Measurements from ENCODE around the gene JPH2.
"Not testable (repeated sequence)": the region's sequence is repeated elsewhere in the genome, so short reads cannot be mapped to it uniquely, and the experiment has no call there.

Gene JPH2

GRCh38 chr20:44159125-44159524 is 27.9 kb downstream of the JPH2 start:
- no peak for DNase-seq (ENCODE audit: low read depth)

DNA sequence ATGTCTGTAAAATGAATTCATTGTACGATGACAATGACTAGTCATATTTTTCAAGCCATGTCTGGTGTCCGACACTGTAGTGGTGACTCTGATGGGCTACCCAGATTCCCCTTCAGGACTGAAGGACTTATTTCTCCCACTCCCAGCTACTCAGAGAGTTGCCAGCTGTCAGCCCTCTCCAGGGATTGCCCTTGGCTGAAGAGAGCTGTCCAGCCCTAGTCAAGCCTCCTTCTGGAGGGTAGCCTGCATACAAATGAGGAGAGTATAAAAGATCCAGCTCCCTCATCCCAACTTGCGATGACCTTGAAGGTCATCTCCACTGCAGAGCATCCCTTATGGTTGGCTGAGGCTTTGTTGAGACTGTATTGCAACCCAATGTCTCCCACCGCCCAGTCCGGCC is 29.9 kb downstream of the JPH2 start:
- DNase-seq (ENCODE audit: low read depth): no peak

- peak; percentile 96 for DNase-seq (ENCODE audit: low read depth)
Measured at GRCh38 chr20:44154521-44155001, 32.4 kb downstream of the JPH2 start.

- DNase-seq (ENCODE audit: low read depth): peak; percentile 83
Measured at GRCh38 chr20:44153636-44154043, 33.3 kb downstream of the JPH2 start.

- DNase-seq (ENCODE audit: low read depth): no peak
Measured at GRCh38 chr20:44151621-44152416, 35.2 kb downstream of the JPH2 start.

GRCh38 chr20:44146272-44146671 is 40.7 kb downstream of the JPH2 start:
- no peak for DNase-seq (ENCODE audit: low read depth)

DNA sequence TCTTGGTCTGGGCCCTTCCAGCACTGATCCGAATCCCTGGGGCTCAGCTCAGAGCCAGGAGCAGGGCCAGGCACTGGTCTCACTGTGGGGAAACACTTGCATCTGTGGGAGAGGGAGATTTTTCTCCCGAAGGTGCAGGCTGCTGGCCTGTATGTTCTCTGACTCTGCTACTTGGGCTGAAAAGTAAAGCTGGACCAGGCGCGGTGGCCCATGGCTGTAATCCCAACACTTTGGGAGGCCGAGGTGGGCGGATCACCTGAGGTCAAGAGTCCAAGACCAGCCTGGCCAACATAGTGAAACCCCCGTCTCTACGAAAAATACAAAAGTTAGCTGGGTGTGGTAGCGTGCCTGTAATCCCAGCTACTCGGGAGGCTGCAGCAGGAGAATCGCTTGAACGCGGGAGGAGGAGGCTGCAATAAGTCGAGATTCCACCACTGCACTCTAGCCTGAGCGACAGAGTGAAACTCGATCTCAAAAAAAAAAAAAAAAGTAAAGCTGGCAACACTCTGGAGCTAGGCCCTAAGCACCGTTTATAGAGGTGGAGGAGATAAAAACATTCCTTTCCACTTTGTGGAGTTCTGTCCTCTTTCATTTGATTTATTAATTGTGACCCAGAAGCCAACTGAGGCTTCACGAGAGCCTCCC is 41.7 kb downstream of the JPH2 start:
- DNase-seq (ENCODE audit: low read depth): peak; percentile 8

DNA sequence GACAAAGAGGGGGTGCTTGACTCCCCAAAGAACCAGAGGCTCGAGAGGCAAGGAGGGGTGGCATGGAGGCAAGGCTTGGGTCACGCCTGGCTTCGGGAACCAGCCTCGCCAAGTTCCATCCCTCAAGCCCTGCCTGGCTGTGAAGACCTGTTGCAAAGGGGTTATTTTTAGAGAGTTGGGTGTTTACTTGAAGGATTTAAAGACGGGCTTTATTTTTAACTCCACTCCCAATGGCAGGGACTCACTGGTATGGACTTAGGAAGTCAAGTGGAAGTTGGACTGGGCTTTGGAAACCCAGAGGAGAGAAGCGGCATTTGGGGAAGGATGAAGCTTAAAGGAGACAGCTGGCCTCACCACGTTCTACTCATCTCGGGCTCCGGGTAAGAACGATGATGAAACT is 43.1 kb downstream of the JPH2 start:
- DNase-seq (ENCODE audit: low read depth): no peak

GRCh38 chr20:44142413-44142812 is 44.6 kb downstream of the JPH2 start:
- peak; percentile 83 for DNase-seq (ENCODE audit: low read depth)

GRCh38 chr20:44141873-44142272 is 45.1 kb downstream of the JPH2 start:
- DNase-seq (ENCODE audit: low read depth): no peak

DNA sequence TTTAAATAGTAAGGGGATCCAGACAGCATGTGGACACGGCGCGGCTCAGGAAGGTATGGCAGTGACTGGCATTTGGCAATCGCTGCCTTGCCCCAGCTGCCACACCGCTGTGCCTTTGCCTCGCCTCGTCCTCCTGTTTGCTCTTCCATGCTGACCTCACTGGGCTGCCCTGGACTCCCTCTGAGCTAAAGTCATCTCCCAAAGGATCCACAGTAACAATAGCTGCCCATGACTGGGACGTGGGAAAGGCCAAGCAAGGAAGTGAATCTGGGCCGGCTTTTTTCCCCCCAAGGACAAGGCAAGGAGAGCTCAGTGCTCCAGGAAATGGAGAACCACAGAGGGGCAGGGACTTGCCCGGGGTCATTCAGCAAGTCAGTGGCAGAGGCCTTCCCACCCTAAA is 48.1 kb downstream of the JPH2 start:
- DNase-seq (ENCODE audit: low read depth): peak; percentile 20

- DNase-seq (ENCODE audit: low read depth): peak; percentile 94
Measured at GRCh38 chr20:44137266-44137801, 49.7 kb downstream of the JPH2 start.

- DNase-seq (ENCODE audit: low read depth): no peak
Measured at GRCh38 chr20:44136579-44137265, 50.3 kb downstream of the JPH2 start.

DNA sequence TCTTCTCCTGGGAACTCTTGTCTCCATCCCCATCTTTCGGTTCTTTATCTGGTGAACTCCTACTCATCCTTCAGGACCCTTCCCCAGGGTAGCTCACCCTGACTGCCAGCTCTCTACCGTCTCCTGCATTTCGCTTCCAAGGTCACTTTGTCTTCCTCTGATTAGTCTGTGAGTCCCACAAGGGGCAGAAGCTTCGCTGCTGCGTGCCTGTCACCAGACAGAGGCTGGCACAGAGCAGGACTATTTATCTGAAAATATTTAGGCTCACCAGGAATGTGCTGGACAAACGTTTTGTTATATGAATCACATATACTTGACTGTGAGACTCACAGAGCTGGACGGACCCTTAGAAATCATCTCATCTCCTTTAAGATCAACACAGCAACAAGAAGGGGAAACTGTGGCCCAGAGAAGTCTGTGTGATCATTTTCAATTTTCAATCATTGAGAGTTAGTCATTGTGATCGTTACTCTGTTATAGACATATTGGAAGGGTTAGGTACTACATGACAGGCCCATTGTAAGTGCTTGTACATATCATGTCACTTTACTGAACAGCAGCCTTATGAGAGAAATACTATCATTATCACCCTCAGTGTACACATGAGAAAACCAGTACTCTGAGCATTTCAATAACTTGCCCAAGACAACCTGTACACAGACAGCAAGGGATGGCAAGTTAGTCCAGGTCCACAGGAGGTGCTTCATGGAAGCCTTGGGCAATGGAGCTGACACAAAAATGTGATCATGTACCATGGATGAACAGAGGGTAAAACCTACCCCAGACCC is 51.4 kb downstream of the JPH2 start:
- peak; percentile 59 for DNase-seq (ENCODE audit: low read depth)

DNA sequence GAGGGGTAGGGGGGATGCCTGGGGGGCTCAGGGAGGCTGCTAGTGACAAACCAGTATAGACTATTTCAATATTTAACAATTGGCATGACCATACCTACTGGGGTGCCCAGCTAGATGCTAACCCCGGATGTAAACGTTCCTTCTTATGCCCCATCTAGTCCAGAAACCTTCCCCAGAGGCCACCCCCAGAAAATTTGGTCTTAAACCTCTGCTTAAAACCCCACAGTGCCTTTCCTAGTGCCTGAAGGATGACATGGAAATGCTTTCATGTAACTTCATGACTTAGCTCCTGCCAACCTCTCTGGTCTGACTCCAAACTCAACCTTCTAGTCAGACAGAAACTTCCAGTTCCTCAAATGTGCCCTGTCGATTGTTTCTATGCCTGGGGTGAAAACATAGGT is 52.0 kb downstream of the JPH2 start:
- peak; percentile 29 for DNase-seq (ENCODE audit: low read depth)

DNA sequence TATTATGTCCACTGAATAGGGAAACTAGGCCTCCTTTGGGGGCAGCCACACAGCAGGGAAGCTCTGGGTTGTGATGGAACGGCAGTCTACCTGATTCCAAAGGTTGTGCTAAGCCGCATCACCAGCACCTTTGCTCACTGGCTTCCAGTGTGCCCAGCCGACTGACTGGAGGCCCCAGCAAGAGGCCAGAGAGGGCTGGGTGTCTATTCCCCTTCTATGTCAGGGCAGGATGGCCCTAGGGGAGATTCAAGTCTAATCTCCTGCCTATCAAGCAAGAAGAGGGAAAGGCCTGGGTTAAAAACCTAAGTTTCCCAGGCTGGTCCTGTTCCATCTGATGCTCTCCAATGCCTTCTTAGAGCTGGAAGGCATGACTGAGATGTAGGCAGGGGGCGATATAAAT is 53.6 kb downstream of the JPH2 start:
- DNase-seq (ENCODE audit: low read depth): no peak

GRCh38 chr20:44131704-44132103 is 55.3 kb downstream of the JPH2 start:
- no peak for DNase-seq (ENCODE audit: low read depth)

DNA sequence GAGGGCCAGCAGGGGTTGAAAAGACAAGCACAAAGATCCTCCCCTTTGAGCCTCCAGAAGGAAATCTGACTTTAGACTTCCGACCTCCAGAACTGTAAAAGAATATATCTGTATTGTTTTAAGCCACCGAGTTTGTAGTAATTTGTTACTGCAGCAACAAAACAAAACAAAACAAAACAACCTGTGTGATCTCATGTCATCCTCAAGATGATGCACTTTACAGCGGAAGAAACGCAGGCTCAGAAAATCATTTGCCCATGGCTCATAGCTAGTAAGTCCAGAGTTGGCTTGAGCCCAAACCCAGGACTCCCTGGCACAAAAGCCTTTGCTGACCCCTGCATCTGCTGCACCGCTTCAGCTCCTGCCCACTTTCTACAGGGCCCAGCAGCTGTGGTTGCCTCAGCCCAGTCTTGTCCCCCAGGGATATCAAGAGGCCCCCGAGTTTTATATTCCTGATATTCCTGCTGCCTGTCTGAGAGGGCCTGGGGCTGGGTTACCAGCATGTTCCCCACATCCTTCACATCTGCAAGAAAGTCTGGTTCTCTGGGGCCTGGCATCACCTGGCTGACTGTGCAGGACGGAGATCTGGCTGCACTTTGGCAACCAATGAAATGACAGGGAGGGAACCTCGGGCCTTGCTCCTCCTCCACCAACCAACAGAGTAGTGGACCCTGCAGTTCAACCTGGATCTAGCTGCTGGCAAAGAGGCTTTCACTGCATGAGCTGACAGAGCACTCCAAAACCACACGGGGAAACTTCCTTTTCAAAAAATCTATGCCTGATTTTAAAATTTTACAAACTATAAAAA is 56.9 kb downstream of the JPH2 start:
- DNase-seq (ENCODE audit: low read depth): peak; percentile 38

GRCh38 chr20:44129300-44129699 is 57.7 kb downstream of the JPH2 start:
- DNase-seq (ENCODE audit: low read depth): not testable (repeated sequence)

- DNase-seq (ENCODE audit: low read depth): no peak
Measured at GRCh38 chr20:44126445-44126844, 60.5 kb downstream of the JPH2 start.
